Fibroblast of skin of scalp (primary cell): ENCODE data around the gene MRPL45.

Source experiments
- DNase-seq: peaks from one replicate; pipeline ENCODE4 v3.0.0-alpha.2; 2013

Gene MRPL45

GRCh38 chr17:38325221-38325851 lies 28.4 kb downstream of the MRPL45 start:
- peak; percentile 17 for DNase-seq

GRCh38 chr17:38326996-38327792 lies 30.2 kb downstream of the MRPL45 start:
- DNase-seq: peak; percentile 14

- DNase-seq: no peak
Observed at GRCh38 chr17:38327936-38328335, 31.0 kb downstream of the MRPL45 start.

- DNase-seq: no peak
Observed at GRCh38 chr17:38328620-38329019, 31.7 kb downstream of the MRPL45 start.

GRCh38 chr17:38329284-38329683 lies 32.3 kb downstream of the MRPL45 start:
- DNase-seq: no peak

GRCh38 chr17:38329808-38330730 lies 33.1 kb downstream of the MRPL45 start:
- no peak for DNase-seq

- no peak for DNase-seq
Observed at GRCh38 chr17:38330941-38331411, 34.0 kb downstream of the MRPL45 start.

GRCh38 chr17:38332735-38333134 lies 35.8 kb downstream of the MRPL45 start:
- DNase-seq: no peak

- peak; percentile 11 for DNase-seq
Observed at GRCh38 chr17:38333635-38334295, 36.8 kb downstream of the MRPL45 start.

GRCh38 chr17:38334480-38335364 lies 37.8 kb downstream of the MRPL45 start:
- no peak for DNase-seq

GRCh38 chr17:38336838-38337237 lies 39.9 kb downstream of the MRPL45 start:
- no peak for DNase-seq

GRCh38 chr17:38338053-38338452 lies 41.1 kb downstream of the MRPL45 start:
- DNase-seq: no peak

GRCh38 chr17:38338535-38338934 lies 41.6 kb downstream of the MRPL45 start:
- DNase-seq: no peak

- DNase-seq: no peak
Observed at GRCh38 chr17:38339891-38340290, 42.9 kb downstream of the MRPL45 start.

GRCh38 chr17:38341035-38341721 lies 44.2 kb downstream of the MRPL45 start:
- peak; percentile 29 for DNase-seq

- DNase-seq: no peak
Observed at GRCh38 chr17:38342886-38343607, 46.1 kb downstream of the MRPL45 start.

GRCh38 chr17:38343608-38344419 lies 46.8 kb downstream of the MRPL45 start, which contains the start of gene GPR179:
GPR179 (minus strand) TSS chr17:38343956; CDS start chr17:38343789, 167 bp downstream.
- DNase-seq: no peak

GRCh38 chr17:38344420-38344745 lies 47.4 kb downstream of the MRPL45 start:
- DNase-seq: no peak

GRCh38 chr17:38345743-38346142 lies 48.8 kb downstream of the MRPL45 start:
- no peak for DNase-seq
